ENCODE data around the gene ECM2.

Gene ECM2

DNA sequence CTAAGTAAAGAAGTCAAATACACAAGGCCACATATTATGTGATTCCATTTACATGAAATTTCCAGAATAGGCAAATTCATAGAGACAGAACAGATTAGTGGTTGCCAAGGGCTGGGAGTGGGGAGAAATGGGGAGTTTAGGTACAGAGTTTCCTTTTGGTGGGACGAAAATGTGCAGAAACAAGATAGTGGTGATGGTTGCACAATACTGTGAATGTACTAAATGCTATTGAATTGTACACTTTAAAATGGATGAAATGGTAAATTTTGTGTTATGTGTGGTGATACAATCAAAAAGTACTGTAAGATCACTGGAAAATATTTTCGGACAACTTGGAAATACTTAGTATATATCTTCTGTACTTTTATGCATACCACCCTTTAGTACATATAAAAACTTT, 15.0 kb downstream of the ECM2 start:
- TF ChIP-seq EZH2phosphoT487 (IDR thresholded peaks at IDR 0.05; ENCODE audit: low read length): no peak
- no peak for TF ChIP-seq CTCF (IDR thresholded peaks at IDR 0.05; ENCODE audit: low read length)
- TF ChIP-seq EZH2 (optimal IDR thresholded peaks at IDR 0.05; ENCODE audit: low read depth, low read length): no peak
- H3K4me1 ChIP-seq (ENCODE audit: low read length): no peaks in the 10 kb centered on the region
- H4K20me1 ChIP-seq (ENCODE audit: insufficient read depth, low read length): no peaks in the 10 kb centered on the region
- H3K27ac ChIP-seq (ENCODE audit: low read length): no peak overlapping the region
- no peak overlapping the region for H3K4me3 ChIP-seq (ENCODE audit: low read length)
- H3K9me3 ChIP-seq (replicated peaks; ENCODE audit: insufficient read depth, low read length): no peaks in the 10 kb centered on the region
- no peak overlapping the region for H3K9ac ChIP-seq (ENCODE audit: low read length)
- no peaks in the 10 kb centered on the region for H3F3A ChIP-seq (ENCODE audit: insufficient read depth, low read length)
- H2AFZ ChIP-seq (ENCODE audit: low read length): no peak overlapping the region
- no peak for DNase-seq
- no peaks in the 10 kb centered on the region for H3K9me2 ChIP-seq (replicated peaks; ENCODE audit: insufficient read depth, low read length)
- H3K79me2 ChIP-seq (ENCODE audit: low read length): no peaks in the 10 kb centered on the region
- H3K36me3 ChIP-seq (replicated peaks; ENCODE audit: insufficient read depth, low read length): no peaks in the 10 kb centered on the region
- no peak overlapping the region for H3K4me2 ChIP-seq (ENCODE audit: low read depth, low read length)
- no peaks in the 10 kb centered on the region for H3K27me3 ChIP-seq (replicated peaks; ENCODE audit: insufficient read depth, low read length)

GRCh38 chr9:92518199-92518598, 17.6 kb downstream of the ECM2 start:
- Histone ChIP-seq H3K79me2 (ENCODE audit: low read length) (no peaks in the 10 kb centered on the region), H3K4me3 (ENCODE audit: low read length) (no peak overlapping the region), H3K36me3 (replicated peaks; ENCODE audit: insufficient read depth, low read length) (no peaks in the 10 kb centered on the region), H3K27me3 (replicated peaks; ENCODE audit: insufficient read depth, low read length) (no peaks in the 10 kb centered on the region), H3K27ac (ENCODE audit: low read length) (no peak overlapping the region), H3K4me1 (ENCODE audit: low read length) (no peaks in the 10 kb centered on the region), H3K9ac (ENCODE audit: low read length) (no peak overlapping the region), H4K20me1 (ENCODE audit: insufficient read depth, low read length) (no peaks in the 10 kb centered on the region), H3K4me2 (ENCODE audit: low read depth, low read length) (no peak overlapping the region), H3F3A (ENCODE audit: insufficient read depth, low read length) (no peaks in the 10 kb centered on the region), H3K9me2 (replicated peaks; ENCODE audit: insufficient read depth, low read length) (no peaks in the 10 kb centered on the region), H2AFZ (ENCODE audit: low read length) (no peak overlapping the region), H3K9me3 (replicated peaks; ENCODE audit: insufficient read depth, low read length) (no peaks in the 10 kb centered on the region)
- no peak for DNase-seq
- TF ChIP-seq EZH2 (optimal IDR thresholded peaks at IDR 0.05; ENCODE audit: low read depth, low read length): no peak
- TF ChIP-seq EZH2phosphoT487 (IDR thresholded peaks at IDR 0.05; ENCODE audit: low read length): no peak
- no peak for TF ChIP-seq CTCF (IDR thresholded peaks at IDR 0.05; ENCODE audit: low read length)

GRCh38 chr9:92517046-92517445, 18.7 kb downstream of the ECM2 start:
- H3K36me3 ChIP-seq (replicated peaks; ENCODE audit: insufficient read depth, low read length): no peaks in the 10 kb centered on the region
- H3K4me1 ChIP-seq (ENCODE audit: low read length): 0 out of 2 replicates have a peak, but pooled peaks cover 2% of the 10 kb centered on the region
- H3K9ac ChIP-seq (ENCODE audit: low read length): no peak overlapping the region
- H4K20me1 ChIP-seq (ENCODE audit: insufficient read depth, low read length): no peaks in the 10 kb centered on the region
- no peaks in the 10 kb centered on the region for H3K9me2 ChIP-seq (replicated peaks; ENCODE audit: insufficient read depth, low read length)
- no peak overlapping the region for H3K4me2 ChIP-seq (ENCODE audit: low read depth, low read length)
- no peaks in the 10 kb centered on the region for H3K79me2 ChIP-seq (ENCODE audit: low read length)
- H3K27me3 ChIP-seq (replicated peaks; ENCODE audit: insufficient read depth, low read length): no peaks in the 10 kb centered on the region
- no peak overlapping the region for H3K27ac ChIP-seq (ENCODE audit: low read length)
- H2AFZ ChIP-seq (ENCODE audit: low read length): no peak overlapping the region
- TF ChIP-seq CTCF (IDR thresholded peaks at IDR 0.05; ENCODE audit: low read length): no peak
- no peak for TF ChIP-seq EZH2 (optimal IDR thresholded peaks at IDR 0.05; ENCODE audit: low read depth, low read length)
- no peak for TF ChIP-seq EZH2phosphoT487 (IDR thresholded peaks at IDR 0.05; ENCODE audit: low read length)
- no peak overlapping the region for H3K4me3 ChIP-seq (ENCODE audit: low read length)
- H3K9me3 ChIP-seq (replicated peaks; ENCODE audit: insufficient read depth, low read length): no peaks in the 10 kb centered on the region
- no peaks in the 10 kb centered on the region for H3F3A ChIP-seq (ENCODE audit: insufficient read depth, low read length)
- DNase-seq: no peak

All from MM.1S (cell line).